ENCODE data around the gene OTX1. TPM values are rescaled to one million over a fixed set of nuclear protein-coding genes. Genes with fewer than 3 reads are reported as not detected.

The OTX1 gene
- total and polyA plus RNA-seq, 5 donors, result not detected

GRCh38 chr2:63053889-63054602, 3.4 kb downstream of the OTX1 start:
- WGBS, result 7% methylated on average over 48 of the region's 48 CpGs
- Histone ChIP-seq H3K4me3 (ENCODE audit: low read length) (peak overlapping the region; percentile 27), H3K4me1 (ENCODE audit: control insufficient read depth, insufficient read depth, low read length) (peaks cover 12% of the 10 kb centered on the region), H3K27ac (ENCODE audit: low read length) (no peak overlapping the region), H3K27me3 (ENCODE audit: control insufficient read depth, insufficient read depth) (no peaks in the 10 kb centered on the region), H3K9me3 (ENCODE audit: control insufficient read depth, low read length) (no peaks in the 10 kb centered on the region)
- no peak for ATAC-seq
- intact Hi-C loops (cut with DNase I), result no loop called here
- DNase-seq, result peak in 1 of 3 donors; percentile 28

GRCh38 chr2:63054841-63055225, 4.2 kb downstream of the OTX1 start:
- Histone ChIP-seq H3K4me3 (ENCODE audit: low read length) (no peak overlapping the region), H3K27me3 (ENCODE audit: control insufficient read depth, insufficient read depth) (no peaks in the 10 kb centered on the region), H3K27ac (ENCODE audit: low read length) (no peak overlapping the region), H3K4me1 (ENCODE audit: control insufficient read depth, insufficient read depth, low read length) (peaks cover 9% of the 10 kb centered on the region), H3K9me3 (ENCODE audit: control insufficient read depth, low read length) (no peaks in the 10 kb centered on the region)
- 19% methylated on average over 7 of the region's 7 CpGs for WGBS
- intact Hi-C loops (cut with DNase I), result no loop called here
- ATAC-seq, result no peak
- no peak for DNase-seq

- ATAC-seq (no peak), DNase-seq (peak in 2 of 3 donors; percentile 31 to 62)
- Histone ChIP-seq H3K9me3 (ENCODE audit: control insufficient read depth, low read length) (no peaks in the 10 kb centered on the region), H3K27me3 (ENCODE audit: control insufficient read depth, insufficient read depth) (no peaks in the 10 kb centered on the region), H3K4me1 (ENCODE audit: control insufficient read depth, insufficient read depth, low read length) (peaks cover 9% of the 10 kb centered on the region), H3K27ac (ENCODE audit: low read length) (no peak overlapping the region), H3K4me3 (ENCODE audit: low read length) (peak overlapping the region; percentile 1)
- WGBS, result 4% methylated on average over 63 of the region's 63 CpGs
- intact Hi-C loops (cut with DNase I), result no loop called here
Measured at GRCh38 chr2:63055226-63056106, 4.8 kb downstream of the OTX1 start.

- H3K27ac ChIP-seq (ENCODE audit: low read length), result no peak overlapping the region
- no peaks in the 10 kb centered on the region for H3K27me3 ChIP-seq (ENCODE audit: control insufficient read depth, insufficient read depth)
- H3K9me3 ChIP-seq (ENCODE audit: control insufficient read depth, low read length), result no peaks in the 10 kb centered on the region
- peaks cover 9% of the 10 kb centered on the region for H3K4me1 ChIP-seq (ENCODE audit: control insufficient read depth, insufficient read depth, low read length)
- H3K4me3 ChIP-seq (ENCODE audit: low read length), result no peak overlapping the region
- ATAC-seq (peak; percentile 47 to 62), DNase-seq (peak in 2 of 3 donors; percentile 67 to 68)
- intact Hi-C loops (cut with DNase I), result no loop called here
- WGBS, result 7% methylated on average over 49 of the region's 49 CpGs
Measured at GRCh38 chr2:63056107-63057050, 5.7 kb downstream of the OTX1 start.

- H3K9me3 ChIP-seq (ENCODE audit: control insufficient read depth, low read length), result no peaks in the 10 kb centered on the region
- 13% methylated on average over 35 of the region's 35 CpGs for WGBS
- H3K4me1 ChIP-seq (ENCODE audit: control insufficient read depth, insufficient read depth, low read length), result peaks cover 9% of the 10 kb centered on the region
- no peak for DNase-seq
- no peak overlapping the region for H3K4me3 ChIP-seq (ENCODE audit: low read length)
- peaks cover 2% of the 10 kb centered on the region for H3K27me3 ChIP-seq (ENCODE audit: control insufficient read depth, insufficient read depth)
- H3K27ac ChIP-seq (ENCODE audit: low read length), result no peak overlapping the region
- intact Hi-C loops (cut with DNase I), result no loop called here
- no peak for ATAC-seq
Measured at GRCh38 chr2:63057249-63058143, 6.9 kb downstream of the OTX1 start.

GRCh38 chr2:63058144-63058920, 7.7 kb downstream of the OTX1 start:
- intact Hi-C loops (cut with DNase I), result no loop called here
- 6% methylated on average over 35 of the region's 35 CpGs for WGBS
- Histone ChIP-seq H3K27me3 (ENCODE audit: control insufficient read depth, insufficient read depth) (peaks cover 7% of the 10 kb centered on the region), H3K27ac (ENCODE audit: low read length) (no peak overlapping the region), H3K4me3 (ENCODE audit: low read length) (no peak overlapping the region), H3K4me1 (ENCODE audit: control insufficient read depth, insufficient read depth, low read length) (peaks cover 9% of the 10 kb centered on the region), H3K9me3 (ENCODE audit: control insufficient read depth, low read length) (no peaks in the 10 kb centered on the region)
- DNase-seq (peak in 1 of 3 donors; percentile 60), ATAC-seq (no peak)

GRCh38 chr2:63058921-63059792, 8.5 kb downstream of the OTX1 start:
- H3K4me3 ChIP-seq (ENCODE audit: low read length), result no peak overlapping the region
- peaks cover 9% of the 10 kb centered on the region for H3K4me1 ChIP-seq (ENCODE audit: control insufficient read depth, insufficient read depth, low read length)
- ATAC-seq, result peak; percentile 12 to 50
- H3K27me3 ChIP-seq (ENCODE audit: control insufficient read depth, insufficient read depth), result peaks cover 10% of the 10 kb centered on the region
- DNase-seq, result peak in 1 of 3 donors; percentile 52
- H3K9me3 ChIP-seq (ENCODE audit: control insufficient read depth, low read length), result no peaks in the 10 kb centered on the region
- H3K27ac ChIP-seq (ENCODE audit: low read length), result no peak overlapping the region
- intact Hi-C loops (cut with DNase I), result no loop called here
- WGBS, result 4% methylated on average over 67 of the region's 67 CpGs

- Histone ChIP-seq H3K9me3 (ENCODE audit: control insufficient read depth, low read length) (no peaks in the 10 kb centered on the region), H3K4me3 (ENCODE audit: low read length) (no peak overlapping the region), H3K27ac (ENCODE audit: low read length) (no peak overlapping the region), H3K27me3 (ENCODE audit: control insufficient read depth, insufficient read depth) (peaks cover 13% of the 10 kb centered on the region), H3K4me1 (ENCODE audit: control insufficient read depth, insufficient read depth, low read length) (peaks cover 9% of the 10 kb centered on the region)
- intact Hi-C loops (cut with DNase I), result no loop called here
- ATAC-seq, result peak; percentile 12 to 49
- no peak for DNase-seq
- 4% methylated on average over 39 of the region's 39 CpGs for WGBS
Measured at GRCh38 chr2:63059793-63060471, 9.3 kb downstream of the OTX1 start.

Measured in right cardiac atrium (tissue), 5 donors.